T47D (cell line): ENCODE measurements around the gene MRPS15.
"Not testable (repeated sequence)": the region's sequence is repeated elsewhere in the genome, so short reads cannot be mapped to it uniquely, and the experiment has no call there.

Experiments
- DNase-seq, 2 experiments: peaks; one replicate each; pipeline versions ENCODE4 v3.0.0 to v3.0.0-alpha.2; 2011 to 2012; ENCODE audit warnings: low read depth in 1 of 2, low spot score in 1 of 2
- JUND ChIP-seq: IDR thresholded peaks from 2 replicates; pipeline ENCODE4 v1.6.1; 2012; ENCODE audit warnings: low read depth
- in situ Hi-C: cut with HindIII; loops from 2 replicates; pipeline ENCODE4 v1.10.0; 2016; ENCODE audit warnings: low sequenced_read_pairs, low pct_unique_long_range_greater_than_20kb

The MRPS15 gene

DNA sequence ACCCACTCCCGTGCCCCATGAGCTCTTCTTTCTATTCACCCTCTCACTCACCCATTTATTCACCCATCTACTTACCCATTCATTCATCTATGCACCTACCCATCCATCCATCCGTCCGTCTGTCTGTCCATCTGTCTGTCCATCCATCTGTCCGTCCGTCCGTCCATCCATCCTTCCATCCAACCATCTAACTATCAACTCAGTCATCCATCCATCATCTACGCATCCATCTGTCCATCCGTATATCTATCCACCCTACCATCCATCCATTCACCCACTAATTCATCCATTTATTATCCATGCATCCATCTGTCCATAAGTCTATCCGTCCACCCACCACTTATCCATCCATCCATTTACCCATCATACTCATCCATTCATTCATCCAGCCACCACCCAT, 29.3 kb upstream of the MRPS15 start:
- no peak for DNase-seq
- in situ Hi-C loops, result no loop called here
- no peak for TF ChIP-seq JUND

DNA sequence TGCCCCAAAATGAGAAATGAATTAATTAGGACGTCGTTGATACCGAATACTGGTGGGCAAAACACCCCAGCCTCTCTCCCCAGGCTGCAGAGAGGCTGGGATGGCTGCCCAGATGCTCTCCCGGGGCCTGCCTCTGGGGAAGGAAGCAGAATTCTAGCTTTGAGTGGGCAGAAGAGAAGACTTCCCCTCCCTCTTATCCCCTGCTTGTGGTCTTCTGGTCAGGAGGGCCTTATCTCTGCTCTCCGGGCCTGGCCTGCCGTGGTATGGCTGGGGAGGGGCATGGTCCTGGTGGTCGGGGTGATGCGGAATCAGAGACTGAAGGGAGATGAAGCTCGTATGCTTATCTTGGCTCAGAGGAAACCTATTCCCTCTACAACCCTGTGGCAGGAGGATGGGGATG, 28.3 kb upstream of the MRPS15 start:
- DNase-seq, result no peak
- no peak for TF ChIP-seq JUND
- in situ Hi-C loops, result no loop called here

DNA sequence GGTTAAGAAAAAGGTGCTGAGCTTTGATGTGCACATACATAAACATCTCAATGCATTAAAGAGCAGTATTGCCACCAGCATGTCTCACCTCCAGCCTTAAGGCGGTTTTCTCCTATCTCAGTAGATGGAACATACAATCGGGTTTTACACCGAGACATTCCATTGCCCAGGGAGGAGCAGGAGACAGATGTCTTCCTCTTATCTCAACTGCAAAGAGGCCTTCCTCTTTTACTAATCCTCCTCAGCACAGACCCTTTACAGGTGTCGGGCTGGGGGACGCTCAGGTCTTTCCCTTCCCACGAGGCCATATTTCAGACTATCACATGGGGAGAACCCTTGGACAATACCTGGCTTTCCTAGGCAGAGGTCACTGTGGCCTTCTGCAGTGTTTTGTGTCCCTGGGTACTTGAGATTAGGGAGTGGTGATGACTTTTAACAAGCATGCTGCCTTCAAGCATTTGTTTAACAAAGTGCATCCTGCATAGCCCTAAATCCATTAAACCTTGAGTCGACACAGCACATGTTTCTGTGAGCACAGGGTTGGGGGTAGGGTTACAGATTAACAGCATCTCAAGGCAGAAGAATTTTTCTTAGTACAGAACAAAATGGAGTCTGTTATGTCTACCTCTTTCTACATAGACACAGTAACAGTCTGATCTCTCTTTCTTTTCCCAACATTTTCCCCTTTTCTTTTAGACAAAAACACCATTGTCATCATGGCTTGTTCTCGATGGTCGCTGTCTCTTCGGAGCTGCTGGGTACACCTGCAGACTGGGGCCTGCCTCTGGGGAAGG, 25.3 kb upstream of the MRPS15 start:
- in situ Hi-C loops, DNase-seq: not testable (repeated sequence)

- no peak for DNase-seq
- no peak for TF ChIP-seq JUND
- in situ Hi-C loops, result no loop called here
Measured at GRCh38 chr1:36487906-36488305, 23.7 kb upstream of the MRPS15 start.

GRCh38 chr1:36487336-36487725, 23.1 kb upstream of the MRPS15 start:
- DNase-seq, in situ Hi-C loops: not testable (repeated sequence)

- in situ Hi-C loops, result no loop called here
- no peak for TF ChIP-seq JUND
- peak; percentile 35 to 94 for DNase-seq
Measured at GRCh38 chr1:36486439-36487335, 22.5 kb upstream of the MRPS15 start.

- TF ChIP-seq JUND, result no peak
- in situ Hi-C loops, result no loop called here
- DNase-seq, result no peak
Measured at GRCh38 chr1:36486093-36486438, 21.9 kb upstream of the MRPS15 start.

DNA sequence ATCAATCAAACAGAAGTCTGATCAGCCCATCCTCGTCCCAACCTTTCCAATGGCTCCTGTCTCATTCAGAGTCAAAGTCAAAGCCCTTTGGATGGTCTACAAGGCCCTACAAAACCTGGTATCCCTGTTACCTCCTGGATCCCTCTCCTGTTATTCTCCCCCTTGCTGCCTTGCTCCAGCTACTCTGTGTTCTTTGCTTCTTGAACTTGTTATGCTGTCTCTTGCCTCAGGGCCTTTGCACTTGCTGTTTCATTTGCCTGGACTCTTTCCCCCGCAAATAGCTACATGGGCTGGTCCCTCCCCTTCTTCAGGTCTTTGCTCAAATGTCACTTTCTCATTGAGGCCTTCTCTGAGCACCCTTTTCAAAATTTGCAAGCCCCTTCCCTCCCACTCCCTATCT, 19.9 kb upstream of the MRPS15 start:
- in situ Hi-C loops, result no loop called here
- DNase-seq, result no peak
- no peak for TF ChIP-seq JUND

DNA sequence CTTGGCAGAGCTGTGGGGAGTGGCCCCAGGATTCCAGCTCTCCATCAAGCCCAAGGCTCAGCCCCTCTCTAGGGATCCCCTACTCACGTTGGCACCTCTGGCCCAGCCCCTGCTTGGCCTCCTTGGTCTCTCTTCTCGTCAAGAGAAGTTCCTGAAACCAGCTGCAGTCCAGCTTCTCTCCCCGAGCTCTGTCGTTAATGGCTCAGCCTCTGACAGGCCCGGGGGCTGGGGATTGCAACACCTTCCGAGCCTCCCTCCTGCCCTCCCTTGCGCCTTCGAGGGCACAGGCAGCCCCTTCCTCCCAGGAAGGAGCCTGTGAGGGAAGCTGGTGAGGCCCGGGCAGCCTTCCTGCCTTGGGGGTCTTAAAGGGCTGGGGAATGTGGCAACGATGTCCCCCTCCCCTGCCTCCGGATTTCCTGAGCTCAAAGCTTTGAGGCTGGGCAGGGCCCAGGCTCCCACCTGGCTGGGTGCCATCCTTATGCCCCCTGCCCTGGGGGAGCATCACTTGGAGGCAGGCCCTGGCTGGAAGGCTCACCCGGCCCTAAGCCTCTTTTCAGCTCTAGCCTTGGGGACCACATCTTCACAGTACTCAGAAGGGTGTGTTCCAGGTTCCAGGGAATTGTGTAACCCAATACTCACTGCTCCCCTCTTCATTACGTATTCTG, 18.7 kb upstream of the MRPS15 start, which contains the start of gene CSF3R:
TSS of gene CSF3R (minus strand) at position 190 of the 665 bp plus-strand sequence. CDS start 3,417 bp downstream, outside the sequence.
- DNase-seq, result no peak
- in situ Hi-C loops, result no loop called here
- TF ChIP-seq JUND, result no peak

- in situ Hi-C loops, result no loop called here
- no peak for TF ChIP-seq JUND
- no peak for DNase-seq
Measured at GRCh38 chr1:36481771-36482723, 17.9 kb upstream of the MRPS15 start.

DNA sequence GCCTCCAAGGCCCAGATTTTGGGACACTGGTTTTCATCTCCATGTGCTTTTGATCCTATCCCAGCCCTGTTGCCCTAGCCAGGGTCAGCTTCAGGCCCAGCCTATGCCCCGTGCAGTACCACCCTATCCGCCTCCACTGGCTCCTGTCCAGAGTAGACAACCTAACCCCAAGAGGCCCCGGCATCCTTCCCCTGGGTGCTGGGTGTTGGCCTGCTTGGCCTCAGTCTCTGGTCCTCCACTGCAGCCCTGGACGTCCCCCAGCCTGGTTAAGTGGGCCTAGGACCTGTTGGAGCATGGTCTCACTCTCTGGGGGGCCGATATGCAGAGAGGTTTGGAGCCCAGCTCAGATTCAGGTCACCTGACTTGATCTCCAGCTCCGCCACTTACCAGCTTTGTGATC, 16.9 kb upstream of the MRPS15 start:
- no peak for DNase-seq
- in situ Hi-C loops, result no loop called here
- TF ChIP-seq JUND, result no peak

DNA sequence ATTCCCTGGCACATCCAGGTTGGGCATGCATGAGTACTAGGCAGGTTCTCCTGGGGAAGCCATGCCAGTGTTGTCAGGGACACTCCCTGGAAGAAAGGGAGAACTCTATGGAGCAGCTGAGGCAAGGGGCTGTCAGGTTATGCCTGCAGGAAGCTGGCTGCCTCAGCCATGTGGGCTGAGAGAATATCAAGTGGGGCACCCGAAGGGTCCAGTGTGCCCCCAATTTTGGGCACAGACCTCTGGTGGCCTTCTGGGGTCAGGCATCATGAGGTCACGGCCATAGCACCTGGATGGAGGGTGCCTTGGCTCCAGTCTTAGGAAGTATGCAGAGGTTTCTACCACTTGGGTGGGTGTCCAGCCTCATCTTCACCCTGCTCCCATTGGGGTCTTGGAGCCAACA, 16.0 kb upstream of the MRPS15 start:
- no peak for TF ChIP-seq JUND
- in situ Hi-C loops, result no loop called here
- no peak for DNase-seq
